Small intestine (tissue), 7 donors: ENCODE results near the gene AKR1A1. TPM values are rescaled to one million over a fixed set of nuclear protein-coding genes. Genes with fewer than 3 reads are reported as not detected.
"Not testable (repeated sequence)": the region's sequence is repeated elsewhere in the genome, so short reads cannot be mapped to it uniquely, and the experiment has no call there.

Experiments
- DNase-seq, 2 donors: peaks; one replicate each; pipeline versions ENCODE4 v3.0.0 to v3.0.0-alpha.2; 2013
- FAIRE-seq: peaks from 2 replicates; lab custom pipeline; 2012; peaks lifted over from hg19 to GRCh38; lab: Jason Lieb, UNC
- H3K27ac ChIP-seq, 3 donors: one replicate each; pipeline ENCODE4 v1.5.1; 2013; ENCODE audit warnings: low read length in 2 of 3, mild to moderate bottlenecking in 2 of 3, control low read depth in 1 of 3, inconsistent platforms in 1 of 3, low read depth in 1 of 3, moderate library complexity in 1 of 3
- H3K27me3 ChIP-seq, 3 donors: one replicate each; pipeline ENCODE4 v1.6.1; 2013; ENCODE audit warnings: low read length in 3 of 3, inconsistent platforms in 1 of 3; ENCODE audit not compliant: control insufficient read depth in 3 of 3, insufficient read depth in 3 of 3
- H3K36me3 ChIP-seq, 3 donors: one replicate each; pipeline ENCODE4 v1.6.1; 2013; ENCODE audit warnings: low read length in 3 of 3, inconsistent platforms in 1 of 3, low read depth in 1 of 3, mild to moderate bottlenecking in 1 of 3, moderate library complexity in 1 of 3; ENCODE audit not compliant: control insufficient read depth in 3 of 3, insufficient read depth in 2 of 3
- H3K4me1 ChIP-seq, 3 donors: one replicate each; pipeline ENCODE4 v1.6.1; 2013; ENCODE audit warnings: low read length in 2 of 3, inconsistent platforms in 1 of 3, low read depth in 1 of 3, mild to moderate bottlenecking in 1 of 3, moderate library complexity in 1 of 3; ENCODE audit not compliant: control insufficient read depth in 3 of 3, insufficient read depth in 2 of 3
- H3K4me3 ChIP-seq, 3 donors: one replicate each; pipeline ENCODE4 v1.5.1; 2013; ENCODE audit warnings: low read length in 3 of 3, control low read depth in 1 of 3, inconsistent platforms in 1 of 3, low read depth in 1 of 3, mild to moderate bottlenecking in 1 of 3, moderate library complexity in 1 of 3
- H3K9me3 ChIP-seq, 2 donors: one replicate each; pipeline ENCODE4 v1.6.1; 2013; ENCODE audit warnings: low read depth in 1 of 2, low read length in 1 of 2; ENCODE audit not compliant: control insufficient read depth in 2 of 2, insufficient read depth in 1 of 2
- WGBS, 3 donors: extraction: QIAGEN DNeasy Blood & Tissue Kit; methylation state at CpG; one replicate each; pipeline ENCODE4 v1.1.7; 2013; 5-methylcytosine and 5-hydroxymethylcytosine counted together
- polyA plus RNA-seq, 4 donors: library from polyadenylated mRNA; stranded (reverse) in 3 of 4; unstranded in 1 of 4; fragments of 200-250 nt in 3 of 4; fragments of 120-200 nt in 1 of 4; gene quantifications; one replicate each; pipeline versions ENCODE4 v1.2.1 to v1.2.3, GENCODE V29; 2013
- donor health status: healthy with polysubstance abuse.
- donor health status: control.
- donor health status: control.
- donor health status: Bipolar disorder and iron deficiency.
- donor health status: healthy.

The AKR1A1 gene
- polyA plus RNA-seq, 4 donors, result 241 to 636 (median 313) TPM

DNA sequence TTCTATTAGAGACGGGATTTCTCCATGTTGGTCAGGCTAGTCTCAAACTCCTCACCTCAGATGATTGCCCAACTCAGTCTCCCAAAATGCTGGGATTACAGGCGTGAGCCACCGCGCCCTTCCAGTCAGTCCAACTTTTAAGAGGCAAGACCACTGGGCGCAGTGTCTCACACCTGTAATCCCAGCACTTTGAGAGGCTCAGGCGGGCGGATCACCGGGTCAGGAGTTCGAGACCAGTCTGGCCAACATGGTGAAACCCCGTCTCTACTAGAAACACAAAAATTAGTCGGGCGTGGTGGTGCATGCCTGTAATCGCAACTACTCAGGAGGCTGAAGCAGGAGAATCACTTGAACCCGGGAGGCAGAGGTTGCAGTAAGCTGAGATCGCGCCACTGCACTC lies 30.9 kb upstream of the AKR1A1 start:
- not testable (repeated sequence) for H3K9me3 ChIP-seq, DNase-seq, H3K27me3 ChIP-seq, H3K27ac ChIP-seq, FAIRE-seq
- peaks cover 0 to 22% (median 2%) of the 10 kb centered on the region in 3 donors for H3K4me1 ChIP-seq
- WGBS, 3 donors, result 67 to 82% (median 80%) methylated on average over 16 of the region's 16 CpGs
- H3K36me3 ChIP-seq, result peaks cover 4 to 21% (median 6%) of the 10 kb centered on the region in 3 donors
- H3K4me3 ChIP-seq, result peak overlapping the region in 1 of 3 donors; percentile 79

DNA sequence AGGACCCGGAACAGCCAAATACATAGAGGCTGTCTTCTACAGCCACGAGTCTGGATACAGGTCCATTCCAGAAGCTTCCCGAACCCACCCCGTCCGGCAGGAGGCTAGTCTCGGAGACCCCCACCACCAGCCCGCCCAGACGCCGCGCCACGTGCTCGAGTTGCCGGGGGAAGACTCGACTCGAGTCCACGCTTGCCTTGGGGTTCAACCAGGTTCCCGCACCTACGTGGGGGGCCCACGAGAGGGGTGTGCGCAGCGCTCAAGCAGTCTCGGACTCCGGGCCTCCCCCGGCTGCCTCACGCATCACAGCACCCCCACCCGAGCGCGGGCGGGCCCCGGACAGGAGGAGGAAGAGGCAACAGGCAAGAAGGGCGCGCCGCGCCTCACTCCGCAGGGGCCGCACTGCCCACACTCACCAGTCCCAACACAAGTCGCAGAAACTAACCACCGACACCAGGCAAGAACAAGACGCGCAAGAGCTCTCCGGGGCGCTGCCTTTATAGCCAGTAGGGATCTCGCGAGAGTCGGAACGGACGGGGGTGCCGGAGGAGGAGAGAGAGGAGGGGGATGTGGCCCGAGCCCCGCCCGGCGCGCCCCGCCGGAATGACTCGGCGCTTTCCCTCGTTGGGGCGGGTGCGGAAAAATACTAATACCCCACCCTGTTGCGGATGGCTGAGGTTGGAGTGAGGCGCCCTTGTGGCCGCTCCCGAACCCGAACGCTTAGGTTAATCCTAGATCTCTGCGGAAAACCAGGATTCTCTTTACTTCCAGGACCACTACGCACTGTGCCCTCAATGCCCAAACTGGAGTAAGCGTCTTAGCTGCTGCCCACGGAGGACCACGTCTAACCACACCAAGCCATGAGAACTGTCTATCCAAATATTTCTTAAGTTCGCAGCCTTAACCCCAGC lies 29.0 kb upstream of the AKR1A1 start, which contains the start of gene PRDX1:
PRDX1 (minus strand) TSS at position 472 of the 911 bp plus-strand sequence. CDS start 2,841 bp downstream, outside the sequence.
- H3K36me3 ChIP-seq, result peaks cover 3 to 14% (median 4%) of the 10 kb centered on the region in 3 donors
- peak; percentile 98 for DNase-seq
- H3K27ac ChIP-seq, result peak within 1 kb of the TSS; percentile 83 to 92 (median 89)
- H3K27me3 ChIP-seq, result no peaks in the 10 kb centered on the region
- 0 to 1% (median 1%) methylated on average over 68 to 72 of the region's 72 CpGs for WGBS, 3 donors
- peaks cover 0 to 8% (median 0%) of the 10 kb centered on the region in 3 donors for H3K4me1 ChIP-seq
- no peak for FAIRE-seq
- peak within 1 kb of the TSS; percentile 79 to 97 (median 87) for H3K4me3 ChIP-seq
- H3K9me3 ChIP-seq, result no peaks in the 10 kb centered on the region

- DNase-seq (no peak), FAIRE-seq (no peak)
- whole genome bisulfite sequencing, 3 donors, result 78 to 79% (median 78%) methylated on average over 21 of the region's 21 CpGs
- Histone ChIP-seq H3K4me3 (peak overlapping the region in 2 of 3 donors; percentile 79 to 97), H3K9me3 (no peaks in the 10 kb centered on the region), H3K36me3 (peaks cover 0 to 8% (median 2%) of the 10 kb centered on the region in 3 donors), H3K27me3 (no peaks in the 10 kb centered on the region), H3K4me1 (peaks cover 0 to 7% (median 0%) of the 10 kb centered on the region in 3 donors), H3K27ac (peak overlapping the region; percentile 83 to 92 (median 89))
Observed at GRCh38 chr1:45522324-45523104, 28.1 kb upstream of the AKR1A1 start.

DNA sequence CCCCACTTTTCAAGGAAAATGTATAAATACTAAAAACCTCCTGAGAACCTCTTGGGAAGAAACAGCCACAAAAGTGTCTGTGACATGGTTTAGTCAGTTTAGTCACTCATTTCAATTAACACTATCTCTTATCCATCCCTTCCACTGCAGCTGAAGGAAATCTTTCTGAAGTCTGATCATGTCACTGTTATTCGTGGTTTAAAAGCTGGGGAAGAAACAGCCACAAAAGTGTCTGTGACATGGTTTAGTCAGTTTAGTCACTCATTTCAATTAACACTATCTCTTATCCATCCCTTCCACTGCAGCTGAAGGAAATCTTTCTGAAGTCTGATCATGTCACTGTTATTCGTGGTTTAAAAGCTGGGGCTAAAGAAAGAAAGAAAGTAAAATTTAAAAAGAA lies 27.1 kb upstream of the AKR1A1 start:
- not testable (repeated sequence) for DNase-seq, H3K36me3 ChIP-seq, H3K4me1 ChIP-seq, H3K9me3 ChIP-seq, H3K4me3 ChIP-seq, FAIRE-seq, H3K27me3 ChIP-seq, H3K27ac ChIP-seq
- 64 to 76% (median 74%) methylated on average over 2 of the region's 2 CpGs for WGBS, 3 donors

- H3K4me1 ChIP-seq, H3K9me3 ChIP-seq, H3K27me3 ChIP-seq, H3K27ac ChIP-seq, H3K4me3 ChIP-seq, H3K36me3 ChIP-seq, FAIRE-seq, DNase-seq: not testable (repeated sequence)
- WGBS, 3 donors, result 88% methylated on average over 10 of the region's 10 CpGs
Observed at GRCh38 chr1:45523975-45524374, 26.7 kb upstream of the AKR1A1 start.

GRCh38 chr1:45526135-45526644 lies 24.4 kb upstream of the AKR1A1 start:
- FAIRE-seq, result no peak

DNA sequence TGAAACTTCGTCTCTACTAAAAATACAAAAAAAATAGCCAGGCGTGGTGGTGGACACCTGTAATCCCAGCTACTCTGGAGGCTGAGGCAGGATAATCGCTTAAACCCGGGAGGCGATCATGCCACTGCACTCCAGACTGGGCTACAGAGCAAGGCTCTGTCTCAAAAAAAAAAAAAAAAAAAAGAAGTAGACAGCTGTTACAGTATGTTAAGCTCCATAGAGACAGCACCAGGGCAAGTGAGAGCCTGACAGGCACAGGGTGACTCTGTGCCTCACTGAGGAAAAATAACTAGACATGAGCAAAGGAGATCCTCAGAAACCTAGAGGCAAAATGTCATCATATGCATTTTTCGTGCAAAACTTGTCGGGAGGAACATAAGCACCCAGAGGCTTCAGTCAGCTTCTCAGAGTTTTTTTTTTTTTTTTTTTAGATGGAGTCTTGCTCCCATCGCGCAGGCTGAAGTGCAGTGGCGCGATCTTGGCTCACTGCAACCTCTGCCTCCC lies 19.9 kb upstream of the AKR1A1 start:
- 96 to 99% (median 97%) methylated on average over 11 of the region's 11 CpGs for WGBS, 3 donors
- no peaks in the 10 kb centered on the region for H3K9me3 ChIP-seq
- DNase-seq, result no peak
- no peak overlapping the region for H3K4me3 ChIP-seq
- H3K27ac ChIP-seq, result no peak overlapping the region
- no peak for FAIRE-seq
- H3K4me1 ChIP-seq, result no peaks in the 10 kb centered on the region
- H3K36me3 ChIP-seq, result no peaks in the 10 kb centered on the region
- H3K27me3 ChIP-seq, result no peaks in the 10 kb centered on the region

More at GRCh38 chr1:45526135-45526644, 24.4 kb upstream of the AKR1A1 start:
- no peaks in the 10 kb centered on the region for H3K36me3 ChIP-seq
- H3K4me1 ChIP-seq, result peaks cover 0 to 7% (median 0%) of the 10 kb centered on the region in 3 donors
- H3K4me3 ChIP-seq, result no peak overlapping the region
- H3K27ac ChIP-seq, result peak overlapping the region in 1 of 3 donors; percentile 15
- DNase-seq, result peak in 1 of 2 donors; percentile 72
- no peaks in the 10 kb centered on the region for H3K27me3 ChIP-seq
- no peaks in the 10 kb centered on the region for H3K9me3 ChIP-seq
- WGBS, 3 donors, result 82 to 100% (median 100%) methylated on average over 1 of the region's 1 CpG

DNA sequence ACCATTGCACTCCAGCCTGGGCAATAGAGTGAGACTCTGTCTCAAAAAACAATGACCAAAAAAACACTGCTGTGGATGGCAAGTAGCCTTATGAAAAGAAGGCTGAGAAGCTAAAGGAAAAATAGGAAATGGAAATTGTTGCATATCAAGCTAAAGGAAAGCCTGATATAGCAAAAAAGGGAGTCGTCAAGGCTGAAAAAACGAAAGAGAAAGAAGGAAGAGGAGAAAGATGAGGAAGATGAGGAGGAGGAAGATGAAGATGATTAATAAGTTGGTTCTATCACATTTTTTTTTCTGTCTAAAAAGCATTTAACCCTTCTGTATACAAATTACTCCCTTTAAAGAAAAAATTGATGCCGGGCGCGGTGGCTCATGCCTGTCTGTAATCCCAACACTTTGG lies 18.8 kb upstream of the AKR1A1 start:
- H3K4me1 ChIP-seq, result no peaks in the 10 kb centered on the region
- no peaks in the 10 kb centered on the region for H3K27me3 ChIP-seq
- WGBS, 3 donors, result 78 to 82% (median 79%) methylated on average over 5 of the region's 5 CpGs
- no peaks in the 10 kb centered on the region for H3K9me3 ChIP-seq
- H3K4me3 ChIP-seq, result no peak overlapping the region
- no peaks in the 10 kb centered on the region for H3K36me3 ChIP-seq
- DNase-seq (no peak), FAIRE-seq (no peak)
- H3K27ac ChIP-seq, result no peak overlapping the region
